Stimulated activated CD4-positive, alpha-beta T cell treated with anti-CD3 and anti-CD28 coated beads, Interleukin-2, amount 100 ng/mL, for 4 hours (primary cell): ENCODE measurements around the gene GJD4.

Experiments
- DNase-seq: peaks from one replicate; pipeline ENCODE4 v3.0.0-alpha.2; 2020; ENCODE audit warnings: low read depth

Gene GJD4

GRCh38 chr10:35579116-35579515 lies 26.0 kb upstream of the GJD4 start:
- DNase-seq = no peak

- no peak for DNase-seq
Measured at GRCh38 chr10:35579726-35580422, 25.3 kb upstream of the GJD4 start.

- DNase-seq = no peak
Measured at GRCh38 chr10:35580423-35580770, 24.7 kb upstream of the GJD4 start.

DNA sequence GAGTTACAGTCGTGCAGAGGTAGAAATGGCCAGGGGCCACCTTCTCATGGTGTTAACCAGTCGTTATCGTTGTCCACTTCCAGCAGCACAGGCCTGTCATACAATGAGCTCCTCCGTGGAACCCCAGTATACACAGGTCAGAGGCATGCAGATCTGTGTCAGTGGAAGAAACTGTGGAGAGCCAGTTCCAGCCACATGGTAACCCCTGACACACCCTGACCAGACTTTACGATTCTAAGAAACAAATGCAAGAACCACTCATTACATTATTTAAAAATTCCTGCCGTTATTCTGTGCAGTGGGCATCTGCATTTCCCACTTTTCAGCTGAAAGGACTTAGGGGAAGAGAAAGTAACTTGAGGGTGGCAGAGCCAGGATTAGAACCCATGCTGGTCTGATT lies 23.5 kb upstream of the GJD4 start:
- no peak for DNase-seq

DNA sequence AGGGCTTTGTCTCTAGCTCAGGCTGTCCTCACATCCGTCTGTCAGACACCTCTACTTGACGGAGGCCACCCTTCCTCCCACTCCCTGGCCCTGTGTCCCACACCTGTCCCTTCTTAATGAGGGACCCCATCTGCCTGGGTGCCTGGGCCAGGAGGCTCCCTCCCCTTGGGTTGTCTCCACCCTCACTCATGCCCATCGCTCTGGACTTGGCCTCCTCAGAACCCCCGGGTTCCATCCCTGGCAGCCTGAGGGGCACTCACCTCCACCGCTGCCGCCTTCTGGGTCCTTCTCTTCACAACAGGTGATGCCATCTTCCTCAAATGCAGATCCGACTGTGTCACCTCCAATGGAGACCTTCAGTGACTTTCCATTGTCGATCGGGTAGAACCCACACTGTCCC lies 20.2 kb upstream of the GJD4 start:
- DNase-seq = no peak

GRCh38 chr10:35585356-35585755 lies 19.8 kb upstream of the GJD4 start:
- DNase-seq = no peak

GRCh38 chr10:35585903-35586535 lies 19.1 kb upstream of the GJD4 start:
- DNase-seq = no peak

DNA sequence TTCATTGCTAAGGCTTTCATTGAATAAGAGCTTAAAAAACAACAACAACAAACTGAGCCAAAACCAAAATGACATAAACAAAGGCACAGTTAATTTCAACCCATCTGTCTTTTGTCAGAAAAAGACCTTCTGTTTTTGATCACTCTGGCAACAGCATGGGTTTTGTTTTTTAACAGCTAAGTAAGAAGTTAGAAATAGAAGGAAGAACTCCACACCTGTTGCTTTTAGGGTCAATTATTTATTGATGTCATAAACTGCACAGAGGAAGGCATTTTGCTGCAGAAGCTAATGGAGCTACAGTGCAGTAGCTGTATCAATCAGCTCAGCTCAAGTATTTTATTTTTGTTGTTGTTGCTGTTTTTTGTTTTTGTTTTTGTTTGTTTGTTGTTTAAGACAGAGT lies 16.3 kb upstream of the GJD4 start:
- no peak for DNase-seq

GRCh38 chr10:35592441-35592840 lies 12.7 kb upstream of the GJD4 start:
- no peak for DNase-seq

DNA sequence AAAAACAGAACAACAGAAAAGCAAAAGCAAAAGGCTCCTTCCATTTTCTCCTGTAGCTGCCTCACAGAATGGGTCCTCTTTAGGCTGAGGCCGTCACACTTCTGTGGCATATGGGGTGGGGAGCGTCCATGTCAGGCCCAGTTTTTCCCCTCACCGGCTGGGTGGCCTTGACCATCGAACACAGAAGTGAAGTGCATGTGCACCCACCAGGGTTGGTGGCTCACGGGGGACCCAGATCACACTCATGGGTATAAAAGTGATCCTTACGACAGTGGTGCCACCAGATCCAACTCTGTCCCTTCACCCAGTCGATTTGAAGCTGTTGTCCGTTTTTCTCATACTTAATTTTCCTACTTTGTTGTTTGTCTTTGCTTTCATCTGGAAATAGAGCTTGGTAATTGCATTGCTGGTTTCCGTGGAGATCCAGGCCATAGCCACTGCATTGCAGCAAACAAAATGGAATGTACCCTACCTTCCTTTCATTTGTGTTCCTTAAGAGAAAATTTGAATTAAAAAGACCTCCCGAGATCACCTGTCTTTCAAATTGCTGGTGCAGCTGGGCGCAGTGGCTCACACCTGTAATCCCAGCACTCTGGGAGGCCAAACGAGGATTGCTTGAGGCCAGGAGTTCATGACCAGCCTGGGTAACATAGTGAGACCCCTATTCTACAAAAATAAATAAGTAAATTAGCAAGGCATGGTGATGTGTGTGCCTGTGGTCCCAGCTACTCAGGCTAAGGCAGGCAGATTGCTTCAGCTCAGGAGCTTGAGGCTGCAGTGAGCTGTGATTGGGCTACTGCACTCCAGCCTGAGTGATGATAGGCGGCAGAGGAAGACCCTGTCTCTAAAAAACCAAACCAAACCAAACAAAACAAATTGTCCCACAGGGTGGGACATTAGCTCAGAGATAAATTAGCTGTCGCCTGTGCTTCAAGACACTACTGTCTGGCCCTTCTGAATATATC lies 10.7 kb upstream of the GJD4 start:
- DNase-seq = no peak

DNA sequence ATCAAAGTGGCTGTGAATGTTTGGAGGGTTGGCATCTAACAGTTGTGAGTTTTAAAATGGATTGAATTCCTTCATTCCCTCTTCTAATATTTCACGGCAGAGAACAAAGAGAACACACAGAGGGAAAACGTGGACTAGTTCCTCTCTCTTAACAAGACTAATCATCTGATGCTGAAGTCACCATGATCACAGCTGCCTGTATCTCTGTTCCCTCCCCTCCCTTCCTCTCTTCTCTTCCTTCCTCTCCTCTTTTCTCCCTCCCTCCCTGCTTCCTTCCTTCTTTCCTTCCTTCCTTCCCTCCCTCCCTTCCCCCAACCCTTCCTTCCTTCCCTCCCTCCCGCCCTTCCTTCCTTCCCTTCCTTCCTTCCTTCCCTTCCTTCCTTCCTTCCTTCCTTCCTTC lies 10.0 kb upstream of the GJD4 start:
- DNase-seq = no peak

GRCh38 chr10:35598379-35598778 lies 6.8 kb upstream of the GJD4 start:
- DNase-seq = no peak

DNA sequence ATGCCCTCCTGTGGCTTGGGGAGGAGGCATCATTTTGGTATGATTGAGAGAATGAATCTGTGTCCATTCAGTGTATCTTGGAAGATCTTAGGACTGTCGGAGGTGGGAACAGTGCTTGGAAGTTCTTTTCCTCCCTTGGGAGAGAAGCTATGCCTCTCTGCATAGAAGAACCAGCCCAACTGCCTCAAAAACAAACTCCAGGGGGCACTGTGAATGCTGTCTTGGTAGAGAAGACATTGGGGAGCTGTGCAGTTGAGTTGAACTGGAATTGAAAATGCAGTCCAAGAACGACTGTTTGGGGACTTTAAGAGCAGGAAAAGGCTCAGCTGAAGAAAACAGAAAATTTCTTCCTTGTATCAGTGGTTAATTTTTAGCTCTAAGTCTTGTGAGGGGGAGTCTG lies 4.9 kb upstream of the GJD4 start:
- DNase-seq = no peak

DNA sequence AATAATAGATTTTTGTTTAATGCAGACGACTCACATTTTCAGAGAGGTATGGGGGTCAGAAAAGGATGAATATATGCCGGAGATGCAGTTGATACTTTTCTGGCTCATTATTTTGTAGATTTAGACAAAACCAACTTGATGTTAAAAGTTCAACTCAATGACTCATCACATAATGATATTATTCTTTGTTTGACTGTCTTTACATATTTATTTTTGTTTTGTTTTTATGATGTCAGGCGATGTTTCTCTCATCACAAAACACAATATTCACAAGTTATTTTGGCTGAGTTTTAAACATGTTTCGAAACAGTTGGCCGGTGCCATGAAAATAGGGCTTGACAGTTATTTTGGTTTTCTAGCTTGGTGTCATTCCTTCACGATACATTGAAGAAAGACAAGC lies 1.3 kb downstream of the GJD4 start:
- no peak for DNase-seq

GRCh38 chr10:35607475-35608327 lies 2.6 kb downstream of the GJD4 start:
- no peak for DNase-seq

GRCh38 chr10:35608328-35608672 lies 3.2 kb downstream of the GJD4 start:
- DNase-seq = no peak

DNA sequence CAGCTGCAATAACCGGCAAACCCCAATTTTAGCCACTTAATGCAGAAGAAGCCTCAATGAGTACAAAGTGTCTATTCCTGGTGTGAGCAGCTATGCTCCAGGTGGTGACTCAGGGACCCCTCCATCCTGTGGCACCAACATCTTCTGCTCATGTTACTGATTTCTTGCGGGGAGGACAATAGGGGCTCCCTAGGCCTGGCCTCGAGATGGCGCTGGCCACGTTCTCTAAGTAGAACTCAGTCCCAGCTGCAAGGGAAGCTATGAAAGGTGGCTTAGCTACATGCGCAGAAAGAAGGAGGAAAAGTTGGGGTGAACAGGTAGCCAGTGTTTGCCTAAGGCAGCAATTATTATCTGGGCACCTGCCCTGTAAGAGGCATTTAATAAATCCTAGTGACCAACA lies 6.6 kb downstream of the GJD4 start:
- DNase-seq = no peak

DNA sequence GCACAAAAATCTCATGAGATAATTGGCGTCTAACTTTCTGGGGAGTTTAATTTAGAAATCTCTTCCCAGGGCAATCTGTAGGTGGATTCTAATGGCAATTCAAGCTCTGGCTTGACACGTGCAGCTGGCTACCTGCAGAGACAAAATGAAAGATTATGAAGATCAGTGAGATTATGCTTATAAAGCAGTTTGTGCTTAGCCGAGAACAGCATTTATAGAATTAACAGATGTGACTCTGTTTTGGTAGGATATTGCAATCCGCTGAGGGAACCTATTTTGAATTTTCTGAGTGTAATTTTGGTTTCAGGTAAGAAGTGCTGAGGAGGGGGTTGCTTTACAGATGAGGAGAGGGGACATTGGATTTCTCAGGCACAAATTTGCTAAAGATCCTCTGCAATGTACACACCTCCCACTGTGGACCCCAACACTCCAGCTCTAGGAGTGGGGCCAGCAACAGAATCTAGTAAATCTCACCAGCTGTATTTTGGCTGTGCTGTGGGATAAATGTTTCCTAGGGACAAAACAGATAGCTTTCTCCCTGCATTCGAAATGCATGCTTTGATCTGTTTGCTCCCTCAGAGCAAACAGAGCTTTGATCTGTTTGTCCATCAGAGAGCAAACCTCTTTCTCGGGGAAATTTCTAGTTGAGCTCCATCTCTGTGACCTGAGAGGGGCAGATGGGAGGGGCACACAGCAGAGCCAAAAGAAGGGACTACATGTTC lies 7.4 kb downstream of the GJD4 start:
- DNase-seq = no peak

DNA sequence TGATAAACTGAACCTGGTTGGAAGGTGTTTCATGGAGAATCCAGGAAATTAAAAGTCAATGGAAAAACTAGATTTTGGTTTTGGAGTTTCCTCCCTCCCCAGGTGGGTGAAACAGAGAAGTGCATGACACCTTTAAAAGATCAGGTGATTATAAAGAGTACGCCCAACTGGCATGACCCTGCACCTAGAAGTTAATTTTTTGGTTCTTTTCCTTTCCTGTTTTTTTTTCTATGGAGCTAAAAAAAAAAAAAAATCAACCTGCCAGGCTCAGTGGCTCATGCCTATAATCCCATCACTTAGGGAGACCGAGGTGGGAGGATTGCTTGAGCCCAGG lies 7.9 kb downstream of the GJD4 start:
- no peak for DNase-seq

- DNase-seq = no peak
Measured at GRCh38 chr10:35613597-35614226, 8.6 kb downstream of the GJD4 start.

DNA sequence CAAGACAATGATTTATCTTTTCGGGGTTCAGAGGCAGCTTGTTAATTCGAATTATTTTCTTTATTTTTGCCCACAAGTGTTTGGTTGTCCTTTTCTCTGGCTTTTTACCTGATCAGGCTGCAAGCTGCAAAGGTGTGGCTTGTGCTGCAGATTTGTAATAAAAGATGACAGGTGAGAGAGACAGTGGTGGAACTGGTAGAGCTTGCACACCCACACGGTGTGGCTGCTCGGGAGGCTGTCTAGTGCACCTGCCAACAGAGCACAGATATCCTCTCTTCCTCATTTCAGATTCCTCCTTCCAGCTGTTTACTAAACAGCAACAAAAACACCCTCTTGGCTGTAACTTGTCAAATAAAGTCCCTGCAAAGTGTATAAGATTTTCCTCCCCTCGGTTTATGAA lies 9.2 kb downstream of the GJD4 start:
- no peak for DNase-seq
